ENCODE measurements around the gene PAH. TPM values are rescaled to one million over a fixed set of nuclear protein-coding genes. Genes with fewer than 3 reads are reported as not detected.

The PAH gene
- total RNA-seq: under 1 TPM in 1 of 2 donors, not detected in 1; 0.32 TPM

DNA sequence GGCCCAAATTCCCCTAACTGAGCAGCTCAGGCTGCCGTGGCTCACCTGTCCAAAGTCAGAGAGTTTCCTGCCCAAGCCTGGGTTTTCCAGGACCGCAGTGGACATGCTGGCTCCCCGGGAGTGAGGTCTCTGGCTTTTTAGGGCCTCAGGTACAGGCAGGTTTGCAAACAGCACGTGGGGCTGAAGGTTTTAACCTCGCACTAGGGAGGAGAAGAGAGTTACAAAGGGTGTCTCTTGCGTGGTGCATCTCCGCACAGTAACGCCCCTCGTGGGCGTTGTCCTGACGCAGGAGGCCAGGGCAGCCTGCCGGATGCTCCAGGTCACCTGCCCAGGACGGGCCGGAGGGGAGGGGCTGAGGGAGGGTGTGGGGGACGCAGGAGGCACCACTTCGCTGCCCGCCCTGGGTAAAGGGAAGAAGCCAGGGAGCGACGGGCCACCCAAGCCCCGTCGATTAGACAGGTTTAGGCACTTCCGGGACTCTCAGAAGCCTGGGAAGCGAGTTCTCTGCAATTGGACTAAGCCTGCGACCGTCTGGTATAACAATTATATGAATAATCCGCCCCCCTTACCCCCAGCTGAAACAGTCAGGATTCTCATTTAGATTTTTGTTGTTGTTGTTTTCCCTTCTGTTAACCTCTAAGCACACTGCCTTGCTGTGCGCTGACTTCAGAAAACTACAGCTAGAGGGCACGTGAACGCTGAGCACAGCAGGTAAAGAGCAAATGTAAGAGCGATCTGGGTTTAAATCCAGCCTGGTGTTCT is at the start of gene PAH:
Gene PAH (minus strand): TSS at position 219 of the 762 bp plus-strand sequence. CDS start 114 bp downstream, at position 105.
- ATAC-seq: peak; percentile 44 to 77
- DNase-seq (ENCODE audit: low spot score in 2 of 2): peak in 1 of 2 donors; percentile 5
- Mint-ChIP-seq H3K9me3 (no peaks in the 10 kb centered on the region), H3K36me3 (no peaks in the 10 kb centered on the region), H3K27ac (peak within 1 kb of the TSS in 1 of 2 donors; percentile 51)

DNA sequence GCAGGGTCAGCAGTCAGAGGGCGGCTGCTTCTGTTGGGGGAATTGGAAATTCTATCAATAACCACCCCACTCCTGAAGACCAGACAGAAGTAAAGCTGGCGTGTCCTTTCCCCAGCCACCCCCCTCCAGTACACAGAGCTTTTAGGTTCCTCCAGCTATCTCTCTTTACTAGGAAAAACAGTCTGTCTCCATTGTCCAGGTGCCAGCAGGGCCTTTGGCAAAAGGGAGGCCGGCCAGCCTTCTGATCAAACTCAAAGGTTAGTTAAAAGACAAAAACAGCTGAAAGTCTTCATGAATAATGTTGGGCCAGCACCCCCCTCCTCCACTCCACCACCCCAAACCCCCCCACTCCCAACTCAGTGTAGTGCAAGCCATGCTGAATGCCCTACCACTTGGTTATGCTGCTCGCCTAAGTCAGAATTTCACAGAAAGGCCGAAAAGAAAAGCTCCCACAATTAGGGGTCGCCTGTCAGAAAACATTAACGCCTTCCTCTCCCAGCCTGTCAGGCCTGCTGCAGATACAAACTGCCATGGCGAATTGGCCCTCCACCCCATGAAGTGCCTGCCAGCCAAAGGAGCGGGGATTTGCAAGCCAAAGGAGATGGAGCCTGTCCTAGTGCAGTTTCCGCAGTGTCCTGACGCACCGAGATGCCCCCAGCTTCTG is 49.3 kb upstream of the PAH start:
- H3K9me3 Mint-ChIP-seq: peaks cover 9 to 15% of the 10 kb centered on the region in 2 donors
- peaks cover 13 to 28% of the 10 kb centered on the region in 2 donors for H3K36me3 Mint-ChIP-seq
- no peak overlapping the region for H3K27ac Mint-ChIP-seq
- no peak for ATAC-seq
- DNase-seq (ENCODE audit: low spot score in 2 of 2): no peak

DNA sequence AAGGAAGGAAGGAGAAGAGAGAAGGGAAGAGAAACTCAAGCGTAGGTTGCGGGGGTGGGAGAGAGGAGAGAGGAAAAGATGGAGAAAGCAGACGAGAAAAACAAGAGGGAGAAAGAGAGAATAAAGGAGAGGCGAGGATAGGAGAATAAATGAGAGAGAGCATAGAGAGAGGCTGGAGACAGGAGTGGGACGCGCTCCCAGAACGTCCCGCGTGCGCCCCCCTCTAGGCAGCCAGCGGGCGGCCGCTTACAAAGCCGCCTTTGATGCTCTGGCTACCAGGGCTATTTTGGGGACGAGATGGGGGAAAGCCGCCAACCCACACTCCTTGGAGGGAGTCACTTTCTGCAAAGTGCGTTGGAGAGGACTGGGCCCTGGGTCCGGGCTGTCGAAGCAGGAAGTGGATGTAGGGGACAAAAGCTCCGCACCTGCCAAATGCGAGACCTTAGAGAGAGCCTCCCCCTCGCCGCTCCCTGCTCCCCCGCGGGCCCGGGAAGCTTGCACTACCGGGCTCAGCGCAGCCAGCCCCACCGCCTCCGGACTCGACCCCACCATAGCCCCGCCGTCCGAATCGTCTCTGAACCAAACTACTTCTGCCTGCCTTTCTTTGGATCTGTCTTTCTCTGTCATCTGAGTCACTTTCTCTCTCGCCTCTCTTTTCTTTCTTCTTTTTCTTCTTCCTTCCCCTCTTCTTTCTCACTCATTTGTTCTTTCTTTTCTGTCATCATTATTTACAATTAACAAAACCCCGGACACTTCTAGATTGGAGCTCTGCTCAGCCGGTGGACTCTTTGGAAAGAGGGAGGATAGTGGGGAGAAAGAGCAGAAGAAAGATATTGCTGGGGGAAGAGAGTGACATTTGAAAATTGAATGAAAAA is 48.5 kb upstream of the PAH start:
- H3K9me3 Mint-ChIP-seq: peaks cover 9 to 15% of the 10 kb centered on the region in 2 donors
- H3K36me3 Mint-ChIP-seq: peaks cover 13 to 28% of the 10 kb centered on the region in 2 donors
- H3K27ac Mint-ChIP-seq: no peak overlapping the region
- ATAC-seq: peak in 1 of 2 donors; percentile 39
- DNase-seq (ENCODE audit: low spot score in 2 of 2): no peak

DNA sequence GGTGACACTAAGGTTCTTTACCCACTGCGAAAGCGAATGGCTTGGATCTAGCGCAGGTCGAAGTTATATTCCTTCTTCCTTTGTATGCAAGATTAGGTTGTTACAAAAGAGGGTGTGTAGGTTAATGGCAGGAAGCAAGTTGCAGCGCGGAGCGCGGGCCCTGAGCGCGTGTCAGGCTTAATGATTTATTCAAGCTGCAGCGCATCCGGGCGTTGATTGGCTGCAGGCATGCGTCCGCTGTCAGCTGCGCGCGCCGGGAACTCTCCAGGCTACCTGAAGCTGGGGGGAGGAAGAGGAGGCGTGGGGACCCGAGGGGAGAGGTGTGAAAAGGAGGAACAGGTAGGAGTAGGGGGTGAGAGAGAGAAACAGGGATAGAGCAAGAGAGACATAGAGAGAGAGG is 47.8 kb upstream of the PAH start:
- no peak overlapping the region for H3K27ac Mint-ChIP-seq
- H3K36me3 Mint-ChIP-seq: peaks cover 13 to 28% of the 10 kb centered on the region in 2 donors
- H3K9me3 Mint-ChIP-seq: peaks cover 9 to 15% of the 10 kb centered on the region in 2 donors
- ATAC-seq: peak in 1 of 2 donors; percentile 62
- no peak for DNase-seq (ENCODE audit: low spot score in 2 of 2)

DNA sequence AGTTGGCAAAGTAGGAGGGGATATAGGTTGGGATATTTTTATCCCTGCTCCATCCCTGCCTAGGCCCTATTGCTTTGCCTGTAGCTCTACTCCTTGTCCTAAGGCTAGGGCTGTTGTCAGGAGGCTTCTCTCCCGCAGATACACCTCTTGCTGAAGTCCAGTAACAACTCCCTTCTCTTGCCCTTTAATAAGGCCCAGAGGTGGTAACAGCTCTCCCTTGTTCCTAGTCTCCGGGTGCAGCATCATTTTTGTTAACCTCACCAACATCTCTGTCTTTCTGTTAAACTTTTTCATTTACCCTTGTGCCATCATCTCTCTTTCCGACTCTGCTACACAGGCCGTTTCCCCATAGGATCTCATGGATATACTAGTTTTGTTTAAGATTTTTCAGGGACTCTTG is 46.8 kb upstream of the PAH start:
- Mint-ChIP-seq H3K36me3 (peaks cover 13 to 28% of the 10 kb centered on the region in 2 donors), H3K27ac (no peak overlapping the region), H3K9me3 (peaks cover 9 to 15% of the 10 kb centered on the region in 2 donors)
- DNase-seq (ENCODE audit: low spot score in 2 of 2) (no peak), ATAC-seq (no peak)

DNA sequence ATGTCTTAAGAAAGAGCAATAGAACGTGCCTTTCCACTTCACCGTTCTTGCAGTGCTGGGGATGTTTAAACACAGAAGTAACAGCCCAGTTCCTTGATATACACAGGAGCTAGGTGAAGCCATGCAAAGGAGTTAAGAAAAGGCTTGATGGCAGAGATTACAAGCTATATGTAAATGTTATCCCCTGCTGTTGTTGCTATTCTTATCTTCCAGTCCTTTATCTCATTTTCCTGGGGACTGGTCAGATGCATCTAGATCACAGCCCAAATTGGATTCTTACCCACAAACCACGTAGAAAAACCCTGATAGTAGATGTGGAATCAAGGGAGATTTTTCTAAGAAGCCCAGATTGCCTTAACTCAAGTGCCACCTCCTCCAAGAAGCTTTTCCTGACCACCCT is 45.9 kb upstream of the PAH start:
- Mint-ChIP-seq H3K36me3 (peaks cover 13 to 28% of the 10 kb centered on the region in 2 donors), H3K27ac (no peak overlapping the region), H3K9me3 (peaks cover 9 to 15% of the 10 kb centered on the region in 2 donors)
- DNase-seq (ENCODE audit: low spot score in 2 of 2): no peak
- ATAC-seq: no peak

DNA sequence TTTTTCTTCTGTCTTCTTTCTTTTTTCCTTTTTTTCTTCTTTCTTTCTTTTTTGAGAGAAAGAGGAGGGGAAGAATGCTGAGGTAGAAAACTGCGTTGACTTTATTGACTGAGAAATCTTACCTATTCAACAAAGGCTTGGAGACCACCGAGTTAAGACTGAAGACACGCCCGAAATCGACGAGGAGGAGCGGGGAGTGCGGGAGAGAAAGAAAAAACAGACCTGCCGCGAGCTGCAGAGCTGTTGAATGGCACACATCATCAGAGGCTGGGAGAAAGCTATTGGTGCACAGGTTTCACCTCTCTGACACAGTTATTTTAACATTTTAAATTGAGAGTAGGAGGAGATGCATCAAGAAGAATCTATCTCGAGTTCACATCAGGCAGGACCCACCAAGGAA is 45.5 kb upstream of the PAH start:
- Mint-ChIP-seq H3K9me3 (peaks cover 9 to 15% of the 10 kb centered on the region in 2 donors), H3K36me3 (peaks cover 13 to 28% of the 10 kb centered on the region in 2 donors), H3K27ac (no peak overlapping the region)
- DNase-seq (ENCODE audit: low spot score in 2 of 2) (no peak), ATAC-seq (no peak)

DNA sequence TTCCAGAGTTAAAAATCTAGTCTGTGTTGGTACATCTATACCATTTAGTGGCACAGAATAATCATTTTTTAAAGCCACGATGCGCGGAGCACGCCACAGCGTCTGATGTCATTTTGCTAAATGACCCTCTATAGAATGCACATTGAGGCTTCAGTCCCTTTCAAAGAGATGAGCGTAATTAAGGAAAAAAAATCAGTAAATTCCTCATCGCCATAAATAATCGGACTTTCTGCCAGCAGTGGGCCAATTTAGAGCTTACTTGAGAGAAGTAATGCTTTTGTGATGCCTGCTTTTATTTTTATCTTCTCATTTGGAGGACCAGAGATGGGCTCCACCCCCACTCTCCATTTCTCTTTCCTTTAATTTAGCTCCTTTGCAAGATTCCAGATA is 44.4 kb upstream of the PAH start:
- no peak for DNase-seq (ENCODE audit: low spot score in 2 of 2)
- Mint-ChIP-seq H3K9me3 (peaks cover 9 to 15% of the 10 kb centered on the region in 2 donors), H3K27ac (no peak overlapping the region), H3K36me3 (peaks cover 13 to 32% of the 10 kb centered on the region in 2 donors)
- ATAC-seq: no peak

DNA sequence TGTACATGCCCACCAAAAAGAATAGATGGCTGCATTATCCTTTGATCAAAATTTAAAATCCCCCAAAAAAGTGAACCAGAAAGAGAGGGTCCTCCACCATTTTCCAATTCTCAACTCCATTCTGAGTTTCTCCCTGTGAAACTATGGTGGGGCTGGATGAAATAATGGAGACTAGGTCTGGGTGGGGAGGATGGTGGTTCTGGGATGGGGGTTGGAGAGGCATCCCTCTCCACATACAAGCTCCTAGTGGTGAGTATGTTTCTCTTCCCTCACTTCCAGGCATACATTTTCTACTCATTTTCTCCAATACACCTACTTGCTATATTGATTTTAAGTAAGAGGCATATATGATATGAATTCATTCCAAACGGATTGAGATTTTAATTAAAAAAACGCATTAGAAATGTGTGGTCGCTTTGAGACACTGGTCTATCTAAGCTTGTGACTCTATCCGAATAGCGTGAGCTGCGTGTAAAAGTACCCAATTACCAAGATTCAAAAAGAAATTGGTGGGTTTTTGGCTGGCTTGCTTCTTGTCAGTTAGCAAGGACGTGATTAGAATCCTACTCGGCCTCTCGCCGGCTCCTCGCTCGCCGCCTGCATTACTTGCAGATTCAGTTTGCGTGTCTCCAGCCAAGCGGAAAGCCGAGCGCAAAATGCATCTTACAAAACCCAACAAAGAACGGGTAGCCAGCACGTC is 43.9 kb upstream of the PAH start:
- ATAC-seq: no peak
- DNase-seq (ENCODE audit: low spot score in 2 of 2): no peak
- H3K36me3 Mint-ChIP-seq: peaks cover 13 to 31% of the 10 kb centered on the region in 2 donors
- H3K9me3 Mint-ChIP-seq: peaks cover 9 to 15% of the 10 kb centered on the region in 2 donors
- H3K27ac Mint-ChIP-seq: no peak overlapping the region

DNA sequence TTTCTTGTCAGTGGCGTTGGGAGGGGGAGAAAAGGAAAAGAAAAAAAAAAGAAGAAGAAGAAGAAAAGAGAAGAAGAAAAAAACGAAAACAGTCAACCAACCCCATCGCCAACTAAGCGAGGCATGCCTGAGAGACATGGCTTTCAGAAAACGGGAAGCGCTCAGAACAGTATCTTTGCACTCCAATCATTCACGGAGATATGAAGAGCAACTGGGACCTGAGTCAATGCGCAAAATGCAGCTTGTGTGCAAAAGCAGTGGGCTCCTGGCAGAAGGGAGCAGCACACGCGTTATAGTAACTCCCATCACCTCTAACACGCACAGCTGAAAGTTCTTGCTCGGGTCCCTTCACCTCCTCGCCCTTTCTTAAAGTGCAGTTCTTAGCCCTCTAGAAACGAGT is 42.3 kb upstream of the PAH start:
- no peak overlapping the region for H3K27ac Mint-ChIP-seq
- no peak for DNase-seq (ENCODE audit: low spot score in 2 of 2)

DNA sequence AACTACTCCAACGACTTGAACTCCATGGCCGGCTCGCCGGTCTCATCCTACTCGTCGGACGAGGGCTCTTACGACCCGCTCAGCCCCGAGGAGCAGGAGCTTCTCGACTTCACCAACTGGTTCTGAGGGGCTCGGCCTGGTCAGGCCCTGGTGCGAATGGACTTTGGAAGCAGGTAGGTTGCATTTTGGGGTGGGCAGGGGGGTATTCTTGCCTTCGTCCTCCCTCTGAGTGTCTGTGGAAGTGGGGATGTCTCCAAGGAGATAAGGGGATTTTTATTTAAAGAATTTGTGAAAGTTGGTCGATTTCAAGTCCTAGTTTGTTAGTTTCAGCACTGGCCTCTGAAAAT is 41.8 kb upstream of the PAH start:
- peaks cover 5 to 10% of the 10 kb centered on the region in 2 donors for H3K9me3 Mint-ChIP-seq
- H3K27ac Mint-ChIP-seq: no peak overlapping the region
- DNase-seq (ENCODE audit: low spot score in 2 of 2) (no peak), ATAC-seq (no peak)
- H3K36me3 Mint-ChIP-seq: peaks cover 7 to 12% of the 10 kb centered on the region in 2 donors

More for the DNA sequence above, 42.3 kb upstream of the PAH start:
- peaks cover 5 to 15% of the 10 kb centered on the region in 2 donors for H3K9me3 Mint-ChIP-seq
- peaks cover 13 to 17% of the 10 kb centered on the region in 2 donors for H3K36me3 Mint-ChIP-seq
- ATAC-seq: no peak

DNA sequence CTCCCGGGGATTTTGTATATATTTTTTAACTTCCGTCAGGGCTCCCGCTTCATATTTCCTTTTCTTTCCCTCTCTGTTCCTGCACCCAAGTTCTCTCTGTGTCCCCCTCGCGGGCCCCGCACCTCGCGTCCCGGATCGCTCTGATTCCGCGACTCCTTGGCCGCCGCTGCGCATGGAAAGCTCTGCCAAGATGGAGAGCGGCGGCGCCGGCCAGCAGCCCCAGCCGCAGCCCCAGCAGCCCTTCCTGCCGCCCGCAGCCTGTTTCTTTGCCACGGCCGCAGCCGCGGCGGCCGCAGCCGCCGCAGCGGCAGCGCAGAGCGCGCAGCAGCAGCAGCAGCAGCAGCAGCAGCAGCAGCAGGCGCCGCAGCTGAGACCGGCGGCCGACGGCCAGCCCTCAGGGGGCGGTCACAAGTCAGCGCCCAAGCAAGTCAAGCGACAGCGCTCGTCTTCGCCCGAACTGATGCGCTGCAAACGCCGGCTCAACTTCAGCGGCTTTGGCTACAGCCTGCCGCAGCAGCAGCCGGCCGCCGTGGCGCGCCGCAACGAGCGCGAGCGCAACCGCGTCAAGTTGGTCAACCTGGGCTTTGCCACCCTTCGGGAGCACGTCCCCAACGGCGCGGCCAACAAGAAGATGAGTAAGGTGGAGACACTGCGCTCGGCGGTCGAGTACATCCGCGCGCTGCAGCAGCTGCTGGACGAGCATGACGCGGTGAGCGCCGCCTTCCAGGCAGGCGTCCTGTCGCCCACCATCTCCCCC is 41.2 kb upstream of the PAH start:
- ATAC-seq (peak; percentile 22 to 47), DNase-seq (ENCODE audit: low spot score in 2 of 2) (peak in 1 of 2 donors; percentile 32)
- Mint-ChIP-seq H3K36me3 (peaks cover 1 to 6% of the 10 kb centered on the region in 2 donors), H3K9me3 (peaks cover 0 to 5% of the 10 kb centered on the region in 2 donors), H3K27ac (no peak overlapping the region)

DNA sequence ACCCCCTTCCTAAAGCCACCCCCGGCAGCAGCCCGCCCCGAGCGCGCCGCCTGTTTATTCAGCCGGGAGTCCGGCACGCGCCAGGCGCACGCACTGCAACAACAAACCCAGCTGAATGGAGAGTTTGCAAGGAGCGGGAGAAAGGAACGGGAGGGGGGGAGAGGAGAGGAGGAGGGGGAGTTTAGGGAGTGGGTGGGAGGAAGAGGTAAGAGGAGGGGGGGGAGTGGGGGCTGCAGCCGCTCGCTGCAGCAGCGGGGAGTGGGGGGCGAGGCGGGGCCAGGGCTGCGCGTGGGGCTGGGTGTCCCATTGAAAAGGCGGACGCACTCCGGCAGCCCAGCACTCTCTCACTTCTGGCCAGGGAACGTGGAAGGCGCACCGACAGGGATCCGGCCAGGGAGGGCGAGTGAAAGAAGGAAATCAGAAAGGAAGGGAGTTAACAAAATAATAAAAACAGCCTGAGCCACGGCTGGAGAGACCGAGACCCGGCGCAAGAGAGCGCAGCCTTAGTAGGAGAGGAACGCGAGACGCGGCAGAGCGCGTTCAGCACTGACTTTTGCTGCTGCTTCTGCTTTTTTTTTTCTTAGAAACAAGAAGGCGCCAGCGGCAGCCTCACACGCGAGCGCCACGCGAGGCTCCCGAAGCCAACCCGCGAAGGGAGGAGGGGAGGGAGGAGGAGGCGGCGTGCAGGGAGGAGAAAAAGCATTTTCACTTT is 40.5 kb upstream of the PAH start, which contains the start of gene ASCL1:
Gene ASCL1 (plus strand): TSS at position 336 of the 712 bp plus-strand sequence. CDS start 571 bp downstream, outside the sequence.
- Mint-ChIP-seq H3K27ac (peak within 1 kb of the TSS in 1 of 2 donors; percentile 14), H3K36me3 (peaks cover 0 to 5% of the 10 kb centered on the region in 2 donors), H3K9me3 (peaks cover 0 to 2% of the 10 kb centered on the region in 2 donors)
- DNase-seq (ENCODE audit: low spot score in 2 of 2) (no peak), ATAC-seq (no peak)

DNA sequence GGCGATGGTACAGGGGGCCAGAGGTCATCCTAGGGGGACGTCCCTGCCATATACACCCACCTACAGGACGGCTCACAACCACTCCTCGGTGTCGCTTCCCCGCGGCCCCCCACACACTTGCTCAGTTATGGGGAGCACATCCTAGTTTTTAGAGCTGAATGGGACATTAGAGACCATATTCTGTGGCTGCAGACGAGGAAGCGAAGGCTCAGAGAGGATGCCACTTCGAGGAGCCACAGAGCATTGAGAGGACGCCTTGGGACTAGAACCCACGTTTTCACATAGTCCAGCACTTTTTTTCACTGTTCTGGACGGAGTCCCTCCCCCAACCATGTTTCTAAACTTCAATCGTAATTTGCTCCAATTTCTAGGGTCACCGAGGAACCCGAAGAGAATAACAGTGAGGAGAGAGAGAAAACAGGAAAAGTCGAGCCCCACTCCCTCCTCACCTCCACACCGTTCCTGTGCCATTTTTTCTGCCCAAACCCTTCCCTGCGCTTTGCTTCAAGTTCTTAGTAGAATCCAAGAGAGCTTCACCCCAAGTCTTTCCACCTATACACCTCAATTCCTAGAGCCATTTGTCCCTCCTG is 39.8 kb upstream of the PAH start:
- ATAC-seq (no peak), DNase-seq (ENCODE audit: low spot score in 2 of 2) (no peak)
- Mint-ChIP-seq H3K36me3 (peaks cover 0 to 5% of the 10 kb centered on the region in 2 donors), H3K9me3 (no peaks in the 10 kb centered on the region), H3K27ac (peak overlapping the region in 1 of 2 donors; percentile 14)
